ENCODE results near the gene CENPF.

DNA sequence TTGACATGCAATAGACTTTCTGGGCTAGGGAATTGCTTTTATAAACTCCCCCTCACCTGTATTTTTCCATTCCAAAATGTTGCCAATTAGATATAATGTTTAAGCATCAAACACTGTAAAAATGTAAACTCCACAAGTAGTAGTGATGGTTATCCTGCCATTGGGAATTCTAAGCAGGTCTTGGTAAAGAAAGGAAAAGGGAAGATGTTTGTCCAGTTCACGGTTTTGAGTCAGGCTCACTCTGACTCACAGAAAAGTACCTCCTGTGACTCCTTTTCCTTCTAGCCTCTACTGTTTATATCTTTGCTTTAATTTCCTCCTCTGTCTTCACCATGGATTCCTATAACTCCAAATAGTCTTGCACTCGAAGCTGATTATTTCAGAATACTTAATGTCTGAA, 32.6 kb upstream of the CENPF start:
- TF ChIP-seq, protein P1, sequence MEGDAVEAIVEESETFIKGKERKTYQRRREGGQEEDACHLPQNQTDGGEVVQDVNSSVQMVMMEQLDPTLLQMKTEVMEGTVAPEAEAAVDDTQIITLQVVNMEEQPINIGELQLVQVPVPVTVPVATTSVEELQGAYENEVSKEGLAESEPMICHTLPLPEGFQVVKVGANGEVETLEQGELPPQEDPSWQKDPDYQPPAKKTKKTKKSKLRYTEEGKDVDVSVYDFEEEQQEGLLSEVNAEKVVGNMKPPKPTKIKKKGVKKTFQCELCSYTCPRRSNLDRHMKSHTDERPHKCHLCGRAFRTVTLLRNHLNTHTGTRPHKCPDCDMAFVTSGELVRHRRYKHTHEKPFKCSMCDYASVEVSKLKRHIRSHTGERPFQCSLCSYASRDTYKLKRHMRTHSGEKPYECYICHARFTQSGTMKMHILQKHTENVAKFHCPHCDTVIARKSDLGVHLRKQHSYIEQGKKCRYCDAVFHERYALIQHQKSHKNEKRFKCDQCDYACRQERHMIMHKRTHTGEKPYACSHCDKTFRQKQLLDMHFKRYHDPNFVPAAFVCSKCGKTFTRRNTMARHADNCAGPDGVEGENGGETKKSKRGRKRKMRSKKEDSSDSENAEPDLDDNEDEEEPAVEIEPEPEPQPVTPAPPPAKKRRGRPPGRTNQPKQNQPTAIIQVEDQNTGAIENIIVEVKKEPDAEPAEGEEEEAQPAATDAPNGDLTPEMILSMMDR (conservative IDR thresholded peaks at IDR 0.05), result no peak
- TF ChIP-seq ZFX (IDR thresholded peaks at IDR 0.05), result no peak

All from C4-2B (cell line).